ENCODE measurements around the gene PDE6A. TPM values are rescaled to one million over a fixed set of nuclear protein-coding genes. Genes with fewer than 3 reads are reported as not detected.

Gene PDE6A
- total and polyA plus RNA-seq, 9 of the 15 experiments (the other 6 are each of a cell fraction or from before 2014, with no cell fraction given) = 0.01 to 0.04 (median 0.01) TPM; not detected in 6

GRCh38 chr5:149930749-149931574, 13.6 kb downstream of the PDE6A start (continued):
- TF ChIP-seq JUNB (CRISPR knock-in tag; conservative IDR thresholded peaks at IDR 0.05) (no peak), TAF9B (IDR thresholded peaks at IDR 0.05; ENCODE audit: partially characterized antibody) (no peak), FOXA3 (CRISPR knock-in tag; conservative IDR thresholded peaks at IDR 0.05 in 1 of 2, IDR thresholded peaks at IDR 0.05 in 1 of 2) (no peak), ZNF512 (tag; IDR thresholded peaks at IDR 0.05) (no peak), USF1 (CRISPR knock-in tag; IDR thresholded peaks at IDR 0.05) (no peak), ZNF609 (CRISPR knock-in tag; IDR thresholded peaks at IDR 0.05; ENCODE audit: borderline replicate concordance) (no peak), ZNF76 (CRISPR knock-in tag; IDR thresholded peaks at IDR 0.05; ENCODE audit: borderline replicate concordance) (no peak), DDX20 (tag; IDR thresholded peaks at IDR 0.05; ENCODE audit: low read depth) (no peak), NFE2 (IDR thresholded peaks at IDR 0.05; ENCODE audit: low read depth) (peak; percentile 71), CHD2 (IDR thresholded peaks at IDR 0.05; ENCODE audit: low read depth, low read length) (no peak), SREBF2 (CRISPR knock-in tag; IDR thresholded peaks at IDR 0.05) (no peak), IRF1 (CRISPR knock-in tag; IDR thresholded peaks at IDR 0.05; ENCODE audit: borderline replicate concordance) (no peak), ZNF324 (CRISPR knock-in tag; IDR thresholded peaks at IDR 0.05) (no peak), POLR3G (IDR thresholded peaks at IDR 0.05; ENCODE audit: extremely low read depth, insufficient read length, insufficient replicate concordance) (no peak), KDM4B (IDR thresholded peaks at IDR 0.05; ENCODE audit: borderline replicate concordance in 2 of 2, low read depth in 1 of 2) (no peak), SMC3 (conservative IDR thresholded peaks at IDR 0.05; ENCODE audit: insufficient read depth, low read depth, low read length) (no peak), TAF7 (tag; IDR thresholded peaks at IDR 0.05) (no peak), NR4A1 (CRISPR knock-in tag; IDR thresholded peaks at IDR 0.05) (no peak), NR4A1 (tag; IDR thresholded peaks at IDR 0.05) (no peak)
